Spleen (tissue), 11 donors: ENCODE results near the gene DGUOK. TPM values are rescaled to one million over a fixed set of nuclear protein-coding genes. Genes with fewer than 3 reads are reported as not detected.

Experiments used
- DNase-seq: peaks from one replicate; pipeline ENCODE4 v3.0.0-alpha.2; 2020
- H3K27ac ChIP-seq, 8 donors: fragments of 200-600 bp; sonication (generic) in 7 of 8; 1 replicate in 4 of 8; 2 replicates in 4 of 8; pipeline versions ENCODE4 v1.5.0 to v1.8.0; 2016 to 2021; ENCODE audit warnings: inconsistent platforms in 4 of 8, mild to moderate bottlenecking in 4 of 8, moderate library complexity in 1 of 8
- H3K27me3 ChIP-seq, 7 donors: fragments of 200-600 bp; sonication (generic) in 6 of 7; replicated peaks in 1 of 7; 1 replicate in 4 of 7; 2 replicates in 3 of 7; pipeline versions ENCODE4 v1.5.0 to v1.8.0; 2016 to 2021; ENCODE audit warnings: inconsistent platforms in 3 of 7, mild to moderate bottlenecking in 1 of 7
- H3K36me3 ChIP-seq, 6 donors: fragments of 200-600 bp; sonication (generic) in 5 of 6; 1 replicate in 4 of 6; 2 replicates in 2 of 6; pipeline versions ENCODE4 v1.5.0 to v1.8.0; 2016 to 2021; ENCODE audit warnings: inconsistent platforms in 2 of 6
- H3K4me1 ChIP-seq, 6 donors: fragments of 200-600 bp; sonication (generic) in 5 of 6; 1 replicate in 3 of 6; 2 replicates in 3 of 6; pipeline versions ENCODE4 v1.5.0 to v1.8.0; 2016 to 2021; ENCODE audit warnings: inconsistent platforms in 3 of 6
- H3K4me3 ChIP-seq, 8 donors: fragments of 200-600 bp; sonication (generic) in 7 of 8; 1 replicate in 4 of 8; 2 replicates in 4 of 8; pipeline versions ENCODE4 v1.5.0 to v1.8.0; 2016 to 2021; ENCODE audit warnings: inconsistent platforms in 4 of 8, mild to moderate bottlenecking in 4 of 8, moderate library complexity in 2 of 8
- H3K9me3 ChIP-seq, 8 donors: fragments of 200-600 bp; sonication (generic) in 7 of 8; 1 replicate in 4 of 8; 2 replicates in 4 of 8; pipeline versions ENCODE4 v1.5.0 to v1.8.0; 2016 to 2021; ENCODE audit warnings: inconsistent platforms in 4 of 8
- POLR2A ChIP-seq, 3 donors: fragments of 450-650 bp; IDR thresholded peaks; one replicate each; pipeline ENCODE4 v1.5.1; 2017; ENCODE audit warnings: antibody characterized with exemption in 3 of 3, mild to moderate bottlenecking in 1 of 3
- POLR2AphosphoS5 ChIP-seq, 3 donors: sonication (generic); formaldehyde crosslinking; IDR thresholded peaks; one replicate each; pipeline ENCODE4 v1.5.1; 2017; ENCODE audit warnings: antibody characterized with exemption in 3 of 3
- WGBS, 5 donors: extraction: QIAGEN DNeasy Blood & Tissue Kit in 3 of 5; methylation state at CpG; one replicate each; pipeline versions ENCODE4 v1.1.5 to v1.1.7; 2013 to 2018; 5-methylcytosine and 5-hydroxymethylcytosine counted together
- intact Hi-C: fragments of 100-400 bp; cut with DNase I; formaldehyde crosslinking; loops from one replicate; pipeline ENCODE4 v1.15.0; 2023; ENCODE audit warnings: low total_unique reads
- polyA plus RNA-seq, 3 donors: library from polyadenylated mRNA; stranded (reverse); fragments of 200-250 nt; gene quantifications; one replicate each; pipeline ENCODE4 v1.2.1, GENCODE V29; 2013
- total RNA-seq, 7 donors: library from RNA; depleted of rRNA in 3 of 7; stranded (reverse); fragments of >200 nt in 3 of 7; fragmentation: NEBNext Ultra II Directional in 4 of 7; extraction: Animal tissue kit (Norgen Biotek cat#: 25700) in 4 of 7; gene quantifications; one replicate each; pipeline versions ENCODE4 v1.1.0 to v1.2.1, GENCODE V29; 2016 to 2021
- TF ChIP-seq, protein P1 (sequence below), 11 experiments: fragments of 200-600 bp in 7 of 11; fragments of 450-650 bp in 4 of 11; sonication (generic) in 4 of 11; IDR thresholded peaks in 8 of 11; conservative IDR thresholded peaks in 3 of 11; 1 replicate in 7 of 11; 2 replicates in 4 of 11; pipeline versions ENCODE4 v1.4.0 to v1.8.0; 2016 to 2021; ENCODE audit warnings: antibody characterized with exemption in 11 of 11, inconsistent platforms in 4 of 11, mild to moderate bottlenecking in 1 of 11
- donor health status: healthy with polysubstance abuse.
- donor health status: DM: no; HTN: no; CAD: no; lungs with moderate emphysema.
- donor health status: DM: no; HTN: no; CAD: no.
- donor health status: Bipolar disorder and iron deficiency.
- donor health status: healthy.
- donor health status: DM: no; HTN: no; CAD: no.
- donor health status: DM: yes; HTN: yes; CAD: no.

Gene DGUOK
- total and polyA plus RNA-seq, 10 donors = 41.3 to 120 (median 57.1) TPM

DNA sequence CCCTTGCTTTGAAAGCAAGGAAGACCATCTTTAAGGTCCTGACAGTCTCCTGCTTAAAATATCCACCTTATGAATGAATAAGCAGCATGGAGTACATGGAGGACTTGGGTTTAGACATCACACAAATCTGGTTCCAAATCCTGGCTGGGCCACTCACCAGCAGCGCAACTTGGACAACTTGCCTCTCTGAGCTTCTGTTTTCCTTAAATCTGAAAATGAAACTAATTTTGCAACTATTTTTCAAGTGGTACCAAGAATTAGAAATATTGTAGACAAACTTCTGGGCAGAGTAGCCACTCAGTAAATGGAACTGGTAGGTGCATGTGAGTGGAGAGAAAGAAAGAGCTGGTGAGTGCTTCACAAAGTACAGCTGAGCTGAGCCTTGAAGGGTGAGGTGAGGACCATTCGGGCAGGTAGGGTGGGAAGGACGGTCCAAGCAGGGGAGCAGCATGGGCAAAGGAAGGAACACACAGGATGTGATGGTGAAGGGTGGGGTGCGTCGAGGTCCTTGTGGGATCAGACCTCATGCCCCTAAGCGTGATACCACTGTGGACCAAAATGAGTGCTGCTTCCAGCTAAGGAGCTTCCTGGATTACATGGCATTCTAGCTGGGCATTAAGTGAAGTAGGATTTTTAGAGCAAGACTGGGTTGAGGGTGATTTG, 43.6 kb downstream of the DGUOK start:
- peak overlapping the region in 3 of 8 donors; percentile 1 to 43 (median 17) for H3K4me3 ChIP-seq
- no peak for DNase-seq
- no peaks in the 10 kb centered on the region for H3K36me3 ChIP-seq
- WGBS, 5 donors = 19 to 45% (median 36%) methylated on average over 6 of the region's 6 CpGs
- H3K27me3 ChIP-seq = no peaks in the 10 kb centered on the region
- intact Hi-C loops = no loop called here
- peak overlapping the region; percentile 43 to 85 (median 74) for H3K27ac ChIP-seq
- TF ChIP-seq POLR2A (IDR thresholded peaks at IDR 0.05) (no peak), POLR2AphosphoS5 (IDR thresholded peaks at IDR 0.05) (no peak)
- TF ChIP-seq, protein P1, sequence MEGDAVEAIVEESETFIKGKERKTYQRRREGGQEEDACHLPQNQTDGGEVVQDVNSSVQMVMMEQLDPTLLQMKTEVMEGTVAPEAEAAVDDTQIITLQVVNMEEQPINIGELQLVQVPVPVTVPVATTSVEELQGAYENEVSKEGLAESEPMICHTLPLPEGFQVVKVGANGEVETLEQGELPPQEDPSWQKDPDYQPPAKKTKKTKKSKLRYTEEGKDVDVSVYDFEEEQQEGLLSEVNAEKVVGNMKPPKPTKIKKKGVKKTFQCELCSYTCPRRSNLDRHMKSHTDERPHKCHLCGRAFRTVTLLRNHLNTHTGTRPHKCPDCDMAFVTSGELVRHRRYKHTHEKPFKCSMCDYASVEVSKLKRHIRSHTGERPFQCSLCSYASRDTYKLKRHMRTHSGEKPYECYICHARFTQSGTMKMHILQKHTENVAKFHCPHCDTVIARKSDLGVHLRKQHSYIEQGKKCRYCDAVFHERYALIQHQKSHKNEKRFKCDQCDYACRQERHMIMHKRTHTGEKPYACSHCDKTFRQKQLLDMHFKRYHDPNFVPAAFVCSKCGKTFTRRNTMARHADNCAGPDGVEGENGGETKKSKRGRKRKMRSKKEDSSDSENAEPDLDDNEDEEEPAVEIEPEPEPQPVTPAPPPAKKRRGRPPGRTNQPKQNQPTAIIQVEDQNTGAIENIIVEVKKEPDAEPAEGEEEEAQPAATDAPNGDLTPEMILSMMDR (IDR thresholded peaks at IDR 0.05 in 8 of 11, conservative IDR thresholded peaks at IDR 0.05 in 3 of 11) = no peak
- H3K4me1 ChIP-seq = peaks cover 17 to 64% (median 48%) of the 10 kb centered on the region in 6 donors
- no peaks in the 10 kb centered on the region for H3K9me3 ChIP-seq

DNA sequence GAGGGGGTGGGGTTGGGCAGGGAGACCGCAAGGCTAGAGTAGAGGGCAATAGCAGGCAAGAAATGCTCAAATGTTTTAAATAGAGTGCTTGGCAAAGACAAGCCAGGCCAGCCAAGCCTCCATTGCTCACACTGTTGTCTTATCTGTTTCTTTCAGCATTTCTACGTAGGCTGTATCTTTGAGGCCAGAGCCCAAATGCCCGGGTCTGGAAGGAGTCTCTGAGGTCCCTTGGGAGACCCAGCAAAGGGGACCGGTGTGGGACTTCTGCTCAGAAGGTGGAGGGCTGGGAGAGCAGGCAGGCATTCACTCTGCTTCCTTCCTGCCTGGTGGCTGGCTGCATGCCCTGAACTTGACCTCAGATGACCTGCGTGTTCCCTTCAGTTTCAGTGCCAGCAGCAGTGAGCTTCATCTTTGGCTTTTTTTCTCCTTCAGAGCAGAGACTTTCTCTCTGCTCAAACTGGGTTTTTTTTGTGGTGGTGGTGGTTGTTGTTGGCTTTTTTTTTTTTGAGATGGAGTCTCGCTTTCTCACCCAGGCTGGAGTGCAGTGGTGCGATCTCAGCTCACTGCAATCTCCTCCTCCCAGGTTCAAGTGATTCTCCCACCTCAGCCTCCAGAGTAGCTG, 44.3 kb downstream of the DGUOK start:
- H3K27me3 ChIP-seq = no peaks in the 10 kb centered on the region
- peak overlapping the region; percentile 43 to 85 (median 74) for H3K27ac ChIP-seq
- intact Hi-C loops = no loop called here
- no peaks in the 10 kb centered on the region for H3K36me3 ChIP-seq
- TF ChIP-seq, protein P1 (IDR thresholded peaks at IDR 0.05 in 8 of 11, conservative IDR thresholded peaks at IDR 0.05 in 3 of 11) = no peak
- peak; percentile 21 to 82 (median 73) for TF ChIP-seq POLR2AphosphoS5 (IDR thresholded peaks at IDR 0.05)
- H3K4me1 ChIP-seq = peaks cover 17 to 69% (median 48%) of the 10 kb centered on the region in 6 donors
- no peaks in the 10 kb centered on the region for H3K9me3 ChIP-seq
- 2 to 8% (median 7%) methylated on average over 7 of the region's 7 CpGs for WGBS, 5 donors
- DNase-seq = peak; percentile 91
- H3K4me3 ChIP-seq = peak overlapping the region in 3 of 8 donors; percentile 1 to 43 (median 17)

DNA sequence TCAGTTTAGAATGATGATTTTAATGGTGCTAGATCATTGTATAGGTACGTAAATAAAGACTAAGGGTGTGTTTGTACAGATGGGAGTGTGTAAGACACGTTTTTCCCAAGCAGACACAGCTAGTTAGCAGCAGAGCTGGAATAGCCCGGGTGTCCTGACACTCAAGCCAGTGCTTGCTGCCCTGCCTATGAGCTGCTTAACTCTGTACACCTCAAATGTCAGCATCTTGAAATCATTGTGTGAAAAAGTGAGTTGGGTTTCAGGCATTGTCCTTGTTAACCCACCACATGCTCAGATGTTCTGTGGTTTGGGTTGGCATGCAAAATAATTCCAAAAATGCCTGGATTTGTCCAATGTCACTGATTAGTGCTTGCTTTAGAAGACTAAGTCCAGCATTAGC, 45.0 kb downstream of the DGUOK start:
- no peak for DNase-seq
- TF ChIP-seq, protein P1 (IDR thresholded peaks at IDR 0.05 in 8 of 11, conservative IDR thresholded peaks at IDR 0.05 in 3 of 11) = no peak
- TF ChIP-seq POLR2AphosphoS5 (IDR thresholded peaks at IDR 0.05) (no peak), POLR2A (IDR thresholded peaks at IDR 0.05) (no peak)
- Histone ChIP-seq H3K36me3 (no peaks in the 10 kb centered on the region), H3K9me3 (no peaks in the 10 kb centered on the region), H3K4me3 (no peak overlapping the region), H3K4me1 (peaks cover 17 to 69% (median 48%) of the 10 kb centered on the region in 6 donors), H3K27ac (peak overlapping the region in 4 of 8 donors; percentile 55 to 85 (median 80)), H3K27me3 (no peaks in the 10 kb centered on the region)
- WGBS, 5 donors = 74 to 81% (median 76%) methylated on average over 3 of the region's 3 CpGs
- intact Hi-C loops = no loop called here

DNA sequence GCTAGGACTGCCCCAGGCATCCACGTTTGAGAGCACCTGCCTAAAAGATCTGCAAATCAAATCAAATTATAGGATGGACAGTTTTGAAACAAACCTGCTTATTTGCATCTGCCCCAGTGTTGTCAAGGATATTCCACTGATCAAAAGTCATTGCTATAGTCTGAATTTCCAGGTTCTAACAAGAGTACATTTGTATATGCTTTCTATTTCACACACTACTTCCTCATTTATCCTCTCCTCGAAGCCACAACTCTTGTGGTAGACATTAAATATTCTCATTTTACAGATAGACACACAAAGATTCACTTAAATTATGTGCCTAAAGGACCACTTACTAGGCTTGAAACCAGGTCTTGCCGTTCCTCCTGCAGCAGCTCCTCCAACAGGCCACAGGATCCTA, 46.2 kb downstream of the DGUOK start:
- Histone ChIP-seq H3K4me3 (no peak overlapping the region), H3K27me3 (no peaks in the 10 kb centered on the region), H3K27ac (peak overlapping the region in 1 of 8 donors; percentile 9), H3K4me1 (peaks cover 17 to 64% (median 48%) of the 10 kb centered on the region in 6 donors), H3K36me3 (no peaks in the 10 kb centered on the region), H3K9me3 (no peaks in the 10 kb centered on the region)
- intact Hi-C loops = no loop called here
- TF ChIP-seq POLR2A (IDR thresholded peaks at IDR 0.05) = no peak
- no peak for TF ChIP-seq POLR2AphosphoS5 (IDR thresholded peaks at IDR 0.05)
- TF ChIP-seq, protein P1 (IDR thresholded peaks at IDR 0.05 in 8 of 11, conservative IDR thresholded peaks at IDR 0.05 in 3 of 11) = no peak
- 38 to 48% (median 40%) methylated on average over 3 of the region's 3 CpGs for WGBS, 5 donors
- DNase-seq = no peak
